ENCODE measurements around the gene SNHG17.
"Not testable (repeated sequence)": the region's sequence is repeated elsewhere in the genome, so short reads cannot be mapped to it uniquely, and the experiment has no call there.

Gene SNHG17

DNA sequence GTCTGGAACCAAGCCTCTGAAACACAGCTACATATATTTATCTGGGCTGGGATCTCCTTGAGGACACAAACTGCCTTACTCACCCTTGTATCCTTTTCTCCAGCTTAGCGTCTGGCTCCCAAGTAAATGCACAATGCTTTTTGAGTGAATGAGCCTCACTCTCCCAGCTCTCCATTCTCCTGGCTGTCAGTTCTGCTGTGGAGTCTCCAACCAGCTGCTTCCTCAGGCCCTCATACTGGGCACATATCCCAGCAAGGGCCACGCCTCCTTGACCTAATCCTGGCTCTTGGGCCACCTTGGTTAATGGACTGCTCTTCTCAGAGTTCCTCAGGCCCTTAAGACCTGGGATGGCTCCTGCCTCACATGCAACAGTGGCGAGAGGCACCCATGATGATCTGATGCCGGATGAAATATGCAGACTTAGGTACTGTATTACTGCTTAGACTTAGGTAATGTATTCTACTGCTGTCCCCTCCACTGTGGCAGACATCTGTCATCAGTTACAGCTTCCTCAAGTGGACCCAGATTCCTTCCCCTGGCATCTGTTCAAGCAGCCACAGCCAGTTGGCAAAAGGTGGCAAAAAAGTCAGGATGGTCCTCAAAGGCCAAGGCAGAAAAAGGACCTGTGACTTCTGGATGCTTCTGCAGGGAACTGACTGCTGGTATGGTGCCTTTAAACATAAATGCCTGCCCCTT is 16.5 kb downstream of the SNHG17 start:
- H3K4me3 ChIP-seq (ENCODE audit: low read depth, low read length) = no peak overlapping the region
- peaks cover 6% of the 10 kb centered on the region; the same call in 1 of the 2 replicates for H3K4me1 ChIP-seq (ENCODE audit: control insufficient read depth, insufficient read depth, low read length)
- H3K36me3 ChIP-seq (ENCODE audit: control insufficient read depth, insufficient read depth, low read length) = peaks cover 69% of the 10 kb centered on the region
- no peak overlapping the region for H3K9ac ChIP-seq (ENCODE audit: low read depth, low read length)
- H3K27me3 ChIP-seq (ENCODE audit: control insufficient read depth, insufficient read depth, low read length) = no peaks in the 10 kb centered on the region
- H3K27ac ChIP-seq (ENCODE audit: low read depth, low read length) = no peak overlapping the region
- H3K9me3 ChIP-seq (ENCODE audit: control insufficient read depth, insufficient read depth, low read length) = no peaks in the 10 kb centered on the region

DNA sequence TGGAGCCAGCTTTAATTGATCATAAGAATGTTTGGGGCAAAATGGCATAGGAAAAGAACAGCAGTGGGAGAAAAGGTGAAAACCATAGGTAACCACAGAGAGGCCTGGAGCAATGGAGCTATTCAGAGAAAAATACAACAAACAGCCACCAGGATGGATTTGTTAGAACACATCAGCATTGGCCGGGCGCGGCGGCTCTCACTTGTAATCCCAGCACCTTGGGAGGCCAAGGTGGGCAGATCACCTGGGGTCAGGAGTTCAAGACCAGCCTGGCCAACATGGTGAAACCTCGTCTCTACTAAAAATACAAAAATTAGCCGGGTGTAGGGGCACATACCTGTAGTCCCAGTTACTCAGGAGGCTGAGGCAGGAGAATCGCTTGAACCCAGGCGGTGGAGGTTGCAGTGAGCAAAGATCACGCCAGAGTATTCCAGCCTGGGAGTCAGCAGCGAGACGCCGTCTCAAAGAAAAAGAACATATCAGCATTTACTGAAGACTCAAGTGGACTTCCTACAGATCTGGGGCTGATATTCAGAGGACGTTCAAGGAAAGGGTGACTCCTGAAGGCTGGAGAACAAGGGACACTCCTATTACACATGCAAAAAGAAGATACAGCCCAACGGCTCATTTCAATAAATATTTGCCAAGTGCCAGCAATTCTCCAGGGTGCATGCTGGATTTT is 20.2 kb downstream of the SNHG17 start:
- H3K27me3 ChIP-seq (ENCODE audit: control insufficient read depth, insufficient read depth, low read length) = no peaks in the 10 kb centered on the region
- no peaks in the 10 kb centered on the region for H3K9me3 ChIP-seq (ENCODE audit: control insufficient read depth, insufficient read depth, low read length)
- H3K9ac ChIP-seq (ENCODE audit: low read depth, low read length) = no peak overlapping the region
- H3K36me3 ChIP-seq (ENCODE audit: control insufficient read depth, insufficient read depth, low read length) = peaks cover 42% of the 10 kb centered on the region
- peaks cover 6% of the 10 kb centered on the region; the same call in 1 of the 2 replicates for H3K4me1 ChIP-seq (ENCODE audit: control insufficient read depth, insufficient read depth, low read length)
- no peak overlapping the region for H3K4me3 ChIP-seq (ENCODE audit: low read depth, low read length)
- no peak overlapping the region for H3K27ac ChIP-seq (ENCODE audit: low read depth, low read length)

DNA sequence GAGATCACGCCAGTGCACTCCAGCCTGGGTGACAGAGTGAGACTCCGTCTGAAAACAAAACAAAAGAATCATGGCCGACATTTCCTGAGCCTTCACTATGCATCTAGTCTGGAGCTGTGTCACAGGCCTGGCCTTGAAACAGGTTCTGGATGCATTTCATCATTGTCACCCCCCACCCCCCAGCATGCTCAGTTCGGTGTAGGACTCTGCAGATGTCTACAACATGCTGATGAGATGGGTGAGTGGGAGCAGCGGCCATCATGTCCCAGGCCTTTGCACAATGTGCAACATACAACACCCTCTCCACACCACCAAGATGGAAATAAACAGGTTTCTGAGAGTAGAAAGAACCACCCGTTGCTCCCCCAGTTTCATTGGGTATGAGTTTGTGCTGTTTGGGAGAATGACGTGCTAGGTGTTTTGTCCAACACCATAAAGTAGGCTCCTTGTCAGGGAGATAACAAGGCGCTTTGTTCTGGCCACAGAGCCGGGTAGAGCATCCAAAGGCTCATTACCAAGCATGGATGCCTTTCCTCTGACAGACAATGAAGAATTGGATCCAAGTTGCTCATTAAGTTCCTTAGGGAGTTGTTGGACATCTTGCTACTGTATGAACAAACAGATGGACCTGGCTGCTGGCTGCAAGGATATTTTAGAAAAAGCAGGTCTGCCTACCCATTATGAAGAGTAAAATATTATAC is 22.1 kb downstream of the SNHG17 start:
- Histone ChIP-seq H3K9ac (ENCODE audit: low read depth, low read length) (no peak overlapping the region), H3K36me3 (ENCODE audit: control insufficient read depth, insufficient read depth, low read length) (peaks cover 23% of the 10 kb centered on the region), H3K4me1 (ENCODE audit: control insufficient read depth, insufficient read depth, low read length) (peaks cover 6% of the 10 kb centered on the region; the same call in 1 of the 2 replicates), H3K27me3 (ENCODE audit: control insufficient read depth, insufficient read depth, low read length) (no peaks in the 10 kb centered on the region), H3K9me3 (ENCODE audit: control insufficient read depth, insufficient read depth, low read length) (no peaks in the 10 kb centered on the region), H3K27ac (ENCODE audit: low read depth, low read length) (no peak overlapping the region), H3K4me3 (ENCODE audit: low read depth, low read length) (no peak overlapping the region)

DNA sequence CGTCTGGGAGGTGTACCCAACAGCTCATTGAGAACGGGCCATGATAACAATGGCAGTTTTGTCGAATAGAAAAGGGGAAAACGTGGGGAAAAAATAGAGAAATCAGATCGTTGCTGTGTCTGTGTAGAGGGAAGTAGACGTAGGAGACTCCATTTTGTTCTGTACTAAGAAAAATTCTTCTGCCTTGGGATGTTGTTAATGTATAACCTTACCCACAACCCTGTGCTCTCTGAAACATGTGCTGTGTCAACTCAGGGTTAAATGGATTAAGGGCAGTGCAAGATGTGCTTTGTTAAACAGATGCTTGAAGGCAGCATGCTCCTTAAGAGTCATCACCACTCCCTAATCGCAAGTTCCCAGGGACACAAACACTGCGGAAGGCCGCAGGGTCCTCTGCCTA is 27.3 kb downstream of the SNHG17 start:
- not testable (repeated sequence) for H3K9ac ChIP-seq (ENCODE audit: low read depth, low read length); H3K27me3 ChIP-seq (ENCODE audit: control insufficient read depth, insufficient read depth, low read length); H3K27ac ChIP-seq (ENCODE audit: low read depth, low read length); H3K9me3 ChIP-seq (ENCODE audit: control insufficient read depth, insufficient read depth, low read length); H3K36me3 ChIP-seq (ENCODE audit: control insufficient read depth, insufficient read depth, low read length); H3K4me1 ChIP-seq (ENCODE audit: control insufficient read depth, insufficient read depth, low read length); H3K4me3 ChIP-seq (ENCODE audit: low read depth, low read length)

DNA sequence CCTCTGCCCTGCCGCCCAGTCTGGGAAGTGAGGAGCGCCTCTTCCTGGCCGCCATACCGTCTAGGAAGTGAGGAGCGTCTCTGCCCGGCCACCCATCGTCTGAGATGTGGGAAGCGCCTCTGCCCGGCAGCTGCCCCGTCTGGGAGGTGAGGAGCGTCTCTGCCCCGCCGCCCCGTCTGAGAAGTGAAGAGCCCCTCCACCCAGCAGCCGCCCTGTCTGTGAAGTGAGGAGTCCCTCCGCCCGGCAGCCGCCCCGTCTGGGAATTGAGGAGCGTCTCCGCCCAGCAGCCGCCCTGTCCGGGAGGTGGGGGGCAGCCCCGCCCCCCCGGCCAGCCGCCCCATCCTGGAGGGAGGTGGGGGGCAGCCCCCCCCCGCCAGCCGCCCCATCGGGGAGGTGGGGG is 27.8 kb downstream of the SNHG17 start:
- Histone ChIP-seq H3K4me3 (ENCODE audit: low read depth, low read length) (no peak overlapping the region), H3K9ac (ENCODE audit: low read depth, low read length) (no peak overlapping the region), H3K9me3 (ENCODE audit: control insufficient read depth, insufficient read depth, low read length) (peaks cover 3% of the 10 kb centered on the region; the same call in 1 of the 2 replicates), H3K4me1 (ENCODE audit: control insufficient read depth, insufficient read depth, low read length) (no peaks in the 10 kb centered on the region), H3K27me3 (ENCODE audit: control insufficient read depth, insufficient read depth, low read length) (no peaks in the 10 kb centered on the region), H3K27ac (ENCODE audit: low read depth, low read length) (no peak overlapping the region), H3K36me3 (ENCODE audit: control insufficient read depth, insufficient read depth, low read length) (peaks cover 3% of the 10 kb centered on the region; the same call in 1 of the 2 replicates)

DNA sequence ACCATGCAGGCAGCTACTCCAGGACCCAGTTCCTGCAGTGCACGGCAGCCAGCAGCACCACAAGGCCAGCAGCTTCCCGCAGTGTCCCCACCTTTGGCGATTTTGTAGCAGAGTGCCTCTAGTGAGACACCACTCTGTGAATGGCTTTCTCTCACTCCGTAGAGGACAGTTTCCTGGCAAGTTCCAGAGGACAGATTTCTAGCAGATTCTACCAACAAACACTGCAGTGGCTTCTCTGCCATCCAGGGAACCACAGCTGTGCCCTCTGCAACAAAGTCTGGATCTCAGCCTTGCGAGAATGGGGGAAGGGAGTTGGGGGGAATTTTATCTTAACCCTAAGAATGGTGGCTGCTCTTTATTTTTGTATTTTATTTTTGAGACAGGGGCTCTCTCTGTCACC is 28.7 kb downstream of the SNHG17 start:
- peaks cover 3% of the 10 kb centered on the region; the same call in 1 of the 2 replicates for H3K9me3 ChIP-seq (ENCODE audit: control insufficient read depth, insufficient read depth, low read length)
- no peaks in the 10 kb centered on the region for H3K36me3 ChIP-seq (ENCODE audit: control insufficient read depth, insufficient read depth, low read length)
- H3K9ac ChIP-seq (ENCODE audit: low read depth, low read length) = no peak overlapping the region
- no peaks in the 10 kb centered on the region for H3K4me1 ChIP-seq (ENCODE audit: control insufficient read depth, insufficient read depth, low read length)
- H3K27ac ChIP-seq (ENCODE audit: low read depth, low read length) = no peak overlapping the region
- no peaks in the 10 kb centered on the region for H3K27me3 ChIP-seq (ENCODE audit: control insufficient read depth, insufficient read depth, low read length)
- H3K4me3 ChIP-seq (ENCODE audit: low read depth, low read length) = no peak overlapping the region

DNA sequence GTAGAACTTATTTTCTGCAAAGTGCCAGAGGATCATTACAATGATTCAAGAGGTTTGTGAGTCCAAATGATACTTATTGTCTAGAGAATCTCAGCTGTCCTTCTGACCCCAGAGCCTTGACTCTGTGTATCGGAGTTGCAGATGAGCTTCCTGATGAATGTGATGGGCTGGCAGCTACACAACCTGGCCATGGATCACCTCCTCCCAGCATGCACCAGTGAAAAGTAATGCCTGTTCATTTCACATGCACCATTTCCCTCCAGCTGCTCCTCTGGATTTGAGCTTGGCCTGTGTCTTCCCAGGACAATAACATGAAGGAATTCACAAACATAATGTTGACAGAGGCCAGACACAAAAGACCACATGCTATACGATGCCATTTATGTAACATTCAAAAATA is 30.0 kb downstream of the SNHG17 start:
- Histone ChIP-seq H3K36me3 (ENCODE audit: control insufficient read depth, insufficient read depth, low read length) (no peaks in the 10 kb centered on the region), H3K27me3 (ENCODE audit: control insufficient read depth, insufficient read depth, low read length) (no peaks in the 10 kb centered on the region)

DNA sequence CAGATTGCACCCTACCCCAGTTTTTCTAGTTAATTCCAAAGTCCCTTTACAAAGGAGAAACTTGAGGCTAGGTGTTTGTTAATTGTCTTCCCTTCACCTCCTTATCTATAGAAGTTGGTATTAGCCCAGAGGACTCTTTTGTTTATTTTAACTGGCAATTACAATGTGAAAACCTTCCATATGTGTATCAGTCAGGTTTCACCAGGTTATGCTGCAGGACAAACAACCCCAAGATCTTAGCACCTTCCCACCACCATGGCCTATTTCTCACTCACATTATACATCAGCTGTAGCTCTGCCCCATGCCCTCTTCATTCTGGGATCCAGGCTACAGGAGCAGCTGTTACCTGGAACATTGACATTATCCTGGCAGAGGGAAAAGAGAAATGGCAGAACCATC is 31.1 kb downstream of the SNHG17 start:
- Histone ChIP-seq H3K9me3 (ENCODE audit: control insufficient read depth, insufficient read depth, low read length) (peaks cover 3% of the 10 kb centered on the region; the same call in 1 of the 2 replicates), H3K4me1 (ENCODE audit: control insufficient read depth, insufficient read depth, low read length) (no peaks in the 10 kb centered on the region), H3K36me3 (ENCODE audit: control insufficient read depth, insufficient read depth, low read length) (no peaks in the 10 kb centered on the region), H3K27me3 (ENCODE audit: control insufficient read depth, insufficient read depth, low read length) (no peaks in the 10 kb centered on the region), H3K9ac (ENCODE audit: low read depth, low read length) (no peak overlapping the region), H3K4me3 (ENCODE audit: low read depth, low read length) (no peak overlapping the region), H3K27ac (ENCODE audit: low read depth, low read length) (no peak overlapping the region)

More for the DNA sequence above, 30.0 kb downstream of the SNHG17 start:
- peaks cover 3% of the 10 kb centered on the region; the same call in 1 of the 2 replicates for H3K9me3 ChIP-seq (ENCODE audit: control insufficient read depth, insufficient read depth, low read length)
- H3K27ac ChIP-seq (ENCODE audit: low read depth, low read length) = no peak overlapping the region
- H3K4me1 ChIP-seq (ENCODE audit: control insufficient read depth, insufficient read depth, low read length) = no peaks in the 10 kb centered on the region
- no peak overlapping the region for H3K4me3 ChIP-seq (ENCODE audit: low read depth, low read length)
- H3K9ac ChIP-seq (ENCODE audit: low read depth, low read length) = no peak overlapping the region

DNA sequence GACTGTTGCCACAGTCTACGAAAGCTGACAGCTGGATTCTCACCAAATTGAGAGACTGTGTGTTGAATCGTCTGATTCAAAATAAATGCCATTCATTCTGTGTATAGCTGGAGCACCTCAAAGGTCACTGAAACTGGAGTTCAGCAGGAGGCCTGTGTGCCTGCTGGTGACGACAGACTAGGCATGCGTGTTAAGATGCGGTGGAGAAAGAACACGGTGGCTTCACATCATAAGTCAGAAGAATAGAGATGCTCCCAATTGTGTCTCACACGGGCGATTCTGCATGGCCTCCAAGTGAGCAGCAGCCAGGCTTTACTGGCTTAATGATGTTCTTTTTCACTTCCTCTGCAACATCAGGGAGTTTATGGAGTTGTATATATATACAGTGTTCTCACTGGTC is 32.3 kb downstream of the SNHG17 start:
- Histone ChIP-seq H3K4me3 (ENCODE audit: low read depth, low read length) (no peak overlapping the region), H3K27ac (ENCODE audit: low read depth, low read length) (no peak overlapping the region), H3K36me3 (ENCODE audit: control insufficient read depth, insufficient read depth, low read length) (no peaks in the 10 kb centered on the region), H3K9ac (ENCODE audit: low read depth, low read length) (no peak overlapping the region), H3K4me1 (ENCODE audit: control insufficient read depth, insufficient read depth, low read length) (no peaks in the 10 kb centered on the region), H3K27me3 (ENCODE audit: control insufficient read depth, insufficient read depth, low read length) (no peaks in the 10 kb centered on the region), H3K9me3 (ENCODE audit: control insufficient read depth, insufficient read depth, low read length) (peaks cover 3% of the 10 kb centered on the region; the same call in 1 of the 2 replicates)

DNA sequence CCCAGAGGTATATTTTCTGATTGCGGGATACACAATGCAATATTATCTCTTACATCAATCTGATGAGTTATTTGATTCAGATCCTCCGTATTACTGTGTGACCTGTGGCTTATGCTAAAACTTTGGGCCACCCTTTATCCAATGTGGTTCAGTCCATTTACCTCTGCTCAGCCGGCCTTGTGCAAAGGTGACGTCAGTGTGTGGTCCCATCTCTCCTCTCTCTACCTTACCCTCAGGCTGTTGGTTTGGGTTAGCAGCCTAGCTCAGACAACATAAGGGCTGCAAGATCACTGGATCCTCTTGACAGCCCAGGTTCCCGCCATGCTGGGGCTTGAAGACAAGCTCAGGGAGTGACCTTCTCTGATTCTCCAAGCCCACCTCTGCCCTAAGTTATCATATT is 33.0 kb downstream of the SNHG17 start:
- Histone ChIP-seq H3K36me3 (ENCODE audit: control insufficient read depth, insufficient read depth, low read length) (no peaks in the 10 kb centered on the region), H3K27me3 (ENCODE audit: control insufficient read depth, insufficient read depth, low read length) (no peaks in the 10 kb centered on the region), H3K9me3 (ENCODE audit: control insufficient read depth, insufficient read depth, low read length) (peaks cover 3% of the 10 kb centered on the region; the same call in 1 of the 2 replicates), H3K9ac (ENCODE audit: low read depth, low read length) (no peak overlapping the region), H3K4me1 (ENCODE audit: control insufficient read depth, insufficient read depth, low read length) (no peaks in the 10 kb centered on the region), H3K27ac (ENCODE audit: low read depth, low read length) (no peak overlapping the region), H3K4me3 (ENCODE audit: low read depth, low read length) (no peak overlapping the region)

Measured in HUES48 (cell line).